ENCODE data around the gene ST6GALNAC4.

The ST6GALNAC4 gene

DNA sequence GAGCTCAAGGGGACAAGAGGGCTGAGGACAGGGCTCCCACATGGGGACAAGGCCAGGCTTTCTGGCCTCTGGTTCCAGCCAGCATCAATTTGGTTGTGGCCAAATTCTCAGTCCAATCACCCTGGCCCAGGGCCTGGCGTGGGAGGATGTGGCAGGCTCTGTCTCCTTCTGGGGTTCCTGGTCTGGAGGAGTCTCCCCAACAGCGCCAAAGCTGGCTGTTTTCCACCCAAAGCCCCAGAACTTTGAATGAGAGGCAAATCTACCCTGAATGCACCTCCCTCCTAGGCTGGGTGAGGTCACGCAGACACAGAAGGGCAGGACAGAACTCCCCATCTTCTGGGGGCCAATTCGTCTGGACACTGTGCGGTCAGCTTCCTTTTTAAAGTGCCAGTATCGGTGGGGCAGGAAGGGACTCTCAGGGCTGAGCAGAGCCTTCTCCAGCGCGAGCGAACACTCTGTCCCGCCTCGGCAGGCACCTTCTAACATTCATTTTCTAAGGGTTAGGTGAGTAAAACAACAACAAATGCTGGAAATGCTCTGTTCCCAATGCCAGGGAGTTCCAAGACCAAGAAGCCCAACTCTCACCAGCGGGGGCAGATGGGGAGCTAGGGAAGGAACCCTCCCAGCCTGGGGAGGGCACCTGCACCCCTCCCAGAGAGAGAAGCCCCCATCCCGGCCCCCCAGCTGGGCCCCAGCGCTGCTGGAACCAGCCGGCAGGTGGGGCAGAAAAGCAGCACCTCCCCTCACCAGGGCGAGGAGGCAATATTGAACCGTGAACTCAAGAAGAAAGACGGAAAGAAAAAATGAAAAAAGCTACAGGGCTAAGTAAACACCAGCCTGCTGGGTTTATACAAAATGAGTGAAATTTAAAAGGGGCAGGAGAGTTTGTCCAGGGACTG lies 24.5 kb upstream of the ST6GALNAC4 start:
- TF ChIP-seq TAF1 (IDR thresholded peaks at IDR 0.05; ENCODE audit: borderline replicate concordance, insufficient read depth, low read length) (no peak), SIN3A (IDR thresholded peaks at IDR 0.05; ENCODE audit: borderline replicate concordance, insufficient read depth, low read length) (no peak)

DNA sequence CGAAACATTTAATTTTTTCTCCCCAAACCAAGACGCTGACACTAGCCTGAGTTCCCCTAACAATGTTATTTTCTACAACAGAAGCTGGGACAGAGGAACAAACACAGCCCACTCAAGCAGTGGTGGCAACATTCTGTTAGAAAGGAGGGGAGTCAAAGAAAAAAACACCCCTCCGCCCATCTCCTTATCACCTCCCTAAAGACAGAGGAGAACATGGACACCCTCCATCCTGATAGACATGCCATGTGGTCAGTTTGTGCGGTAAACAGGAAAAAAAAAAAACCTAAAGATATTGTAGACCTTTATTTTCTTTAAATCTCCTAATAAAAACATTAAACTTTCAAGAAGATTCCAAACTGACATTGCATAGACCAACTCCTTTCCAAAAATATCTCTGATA lies 23.8 kb upstream of the ST6GALNAC4 start:
- no peak for TF ChIP-seq SIN3A (IDR thresholded peaks at IDR 0.05; ENCODE audit: borderline replicate concordance, insufficient read depth, low read length)
- TF ChIP-seq TAF1 (IDR thresholded peaks at IDR 0.05; ENCODE audit: borderline replicate concordance, insufficient read depth, low read length), result no peak
- no peak for TF ChIP-seq FOXP2 (optimal IDR thresholded peaks at IDR 0.05; ENCODE audit: borderline replicate concordance, extremely low read depth, extremely low read length, insufficient read depth)
- TF ChIP-seq, protein P1, sequence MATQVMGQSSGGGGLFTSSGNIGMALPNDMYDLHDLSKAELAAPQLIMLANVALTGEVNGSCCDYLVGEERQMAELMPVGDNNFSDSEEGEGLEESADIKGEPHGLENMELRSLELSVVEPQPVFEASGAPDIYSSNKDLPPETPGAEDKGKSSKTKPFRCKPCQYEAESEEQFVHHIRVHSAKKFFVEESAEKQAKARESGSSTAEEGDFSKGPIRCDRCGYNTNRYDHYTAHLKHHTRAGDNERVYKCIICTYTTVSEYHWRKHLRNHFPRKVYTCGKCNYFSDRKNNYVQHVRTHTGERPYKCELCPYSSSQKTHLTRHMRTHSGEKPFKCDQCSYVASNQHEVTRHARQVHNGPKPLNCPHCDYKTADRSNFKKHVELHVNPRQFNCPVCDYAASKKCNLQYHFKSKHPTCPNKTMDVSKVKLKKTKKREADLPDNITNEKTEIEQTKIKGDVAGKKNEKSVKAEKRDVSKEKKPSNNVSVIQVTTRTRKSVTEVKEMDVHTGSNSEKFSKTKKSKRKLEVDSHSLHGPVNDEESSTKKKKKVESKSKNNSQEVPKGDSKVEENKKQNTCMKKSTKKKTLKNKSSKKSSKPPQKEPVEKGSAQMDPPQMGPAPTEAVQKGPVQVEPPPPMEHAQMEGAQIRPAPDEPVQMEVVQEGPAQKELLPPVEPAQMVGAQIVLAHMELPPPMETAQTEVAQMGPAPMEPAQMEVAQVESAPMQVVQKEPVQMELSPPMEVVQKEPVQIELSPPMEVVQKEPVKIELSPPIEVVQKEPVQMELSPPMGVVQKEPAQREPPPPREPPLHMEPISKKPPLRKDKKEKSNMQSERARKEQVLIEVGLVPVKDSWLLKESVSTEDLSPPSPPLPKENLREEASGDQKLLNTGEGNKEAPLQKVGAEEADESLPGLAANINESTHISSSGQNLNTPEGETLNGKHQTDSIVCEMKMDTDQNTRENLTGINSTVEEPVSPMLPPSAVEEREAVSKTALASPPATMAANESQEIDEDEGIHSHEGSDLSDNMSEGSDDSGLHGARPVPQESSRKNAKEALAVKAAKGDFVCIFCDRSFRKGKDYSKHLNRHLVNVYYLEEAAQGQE (IDR thresholded peaks at IDR 0.05; ENCODE audit: insufficient read depth in 1 of 2, low read depth in 2 of 2, low read length in 2 of 2), result no peak
- no peak for TF ChIP-seq POLR2AphosphoS5 (IDR thresholded peaks at IDR 0.05; ENCODE audit: low read depth, low read length)

DNA sequence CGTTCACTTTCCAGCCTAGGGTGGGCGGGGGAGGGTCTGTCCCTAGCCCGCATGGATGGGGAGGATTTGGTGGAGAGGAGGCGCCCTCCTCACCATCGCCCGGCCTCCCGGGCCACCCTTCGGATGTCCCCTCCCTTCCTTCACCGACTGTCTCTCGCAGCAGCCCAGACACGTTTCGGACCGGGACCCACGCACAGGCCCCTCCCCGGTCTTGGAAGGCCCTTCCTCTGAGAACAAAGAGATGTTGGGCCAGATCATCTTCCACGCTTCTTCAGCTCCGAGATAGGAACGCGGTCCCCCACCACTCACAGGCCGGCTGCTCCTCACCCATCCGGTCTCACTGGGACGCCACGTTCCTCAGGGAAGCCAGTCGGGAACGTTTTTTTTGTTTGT lies 21.5 kb upstream of the ST6GALNAC4 start:
- TF ChIP-seq POLR2AphosphoS5 (IDR thresholded peaks at IDR 0.05; ENCODE audit: low read depth, low read length) (no peak), SIN3A (IDR thresholded peaks at IDR 0.05; ENCODE audit: borderline replicate concordance, insufficient read depth, low read length) (no peak), TAF1 (IDR thresholded peaks at IDR 0.05; ENCODE audit: borderline replicate concordance, insufficient read depth, low read length) (no peak), FOXP2 (optimal IDR thresholded peaks at IDR 0.05; ENCODE audit: borderline replicate concordance, extremely low read depth, extremely low read length, insufficient read depth) (no peak)
- TF ChIP-seq, protein P1 (IDR thresholded peaks at IDR 0.05; ENCODE audit: insufficient read depth in 1 of 2, low read depth in 2 of 2, low read length in 2 of 2), result no peak

DNA sequence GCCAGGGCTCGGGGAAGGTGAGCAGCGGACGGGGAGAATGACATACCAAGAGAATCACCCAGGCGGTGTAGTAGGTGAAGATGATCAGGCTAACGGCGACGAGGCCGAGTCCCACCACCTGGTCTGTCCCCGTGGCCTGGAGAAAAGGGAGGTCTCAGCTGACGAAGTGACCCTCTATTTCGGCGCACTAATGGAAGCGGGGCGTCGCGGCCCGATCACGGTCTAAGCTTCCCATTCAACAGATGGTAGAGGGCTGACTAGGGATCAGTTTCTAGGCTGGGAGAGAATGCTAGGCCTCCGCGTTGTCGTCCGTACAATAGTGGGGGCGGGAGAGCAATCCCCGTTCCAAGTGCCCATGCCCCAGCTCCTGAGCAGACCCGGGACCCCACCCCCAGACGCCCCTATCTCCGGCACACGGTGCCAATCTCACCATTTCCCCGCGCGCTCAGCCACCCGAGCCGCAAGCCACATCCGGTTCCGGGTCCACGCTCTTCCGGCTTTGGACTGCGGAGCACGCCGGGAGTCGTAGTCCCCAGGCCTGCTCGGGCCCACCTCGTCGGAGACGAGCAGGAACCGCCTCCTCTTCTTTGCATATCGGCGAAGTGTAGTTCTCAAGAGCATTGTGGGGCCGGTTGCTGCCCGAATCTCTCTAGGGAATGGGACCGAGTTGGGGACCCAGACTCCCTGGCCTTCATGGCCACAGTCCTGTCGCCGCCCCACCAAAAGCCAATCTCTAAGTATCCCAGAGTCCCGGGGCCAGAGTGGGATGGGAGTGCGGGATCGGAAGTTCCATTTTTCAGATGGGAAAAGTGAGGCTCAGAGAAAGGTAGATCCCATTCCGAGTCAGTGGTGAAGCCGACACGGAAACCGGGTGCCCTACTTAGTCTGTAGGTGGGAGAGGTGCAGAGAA lies 20.8 kb upstream of the ST6GALNAC4 start, which contains the start of gene DPM2:
Gene DPM2, minus strand, starts transcription at position 467 of the 910 bp plus-strand sequence. Its CDS starts 34 bp downstream, at position 433.
- no peak for TF ChIP-seq FOXP2 (optimal IDR thresholded peaks at IDR 0.05; ENCODE audit: borderline replicate concordance, extremely low read depth, extremely low read length, insufficient read depth)
- peak; percentile 78; the same call in 1 of the 2 replicates for TF ChIP-seq TAF1 (IDR thresholded peaks at IDR 0.05; ENCODE audit: borderline replicate concordance, insufficient read depth, low read length)
- TF ChIP-seq SIN3A (IDR thresholded peaks at IDR 0.05; ENCODE audit: borderline replicate concordance, insufficient read depth, low read length), result peak; percentile 69; the same call in 1 of the 2 replicates
- peak; percentile 85 for TF ChIP-seq POLR2AphosphoS5 (IDR thresholded peaks at IDR 0.05; ENCODE audit: low read depth, low read length)
- TF ChIP-seq, protein P1 (IDR thresholded peaks at IDR 0.05; ENCODE audit: insufficient read depth in 1 of 2, low read depth in 2 of 2, low read length in 2 of 2), result no peak

DNA sequence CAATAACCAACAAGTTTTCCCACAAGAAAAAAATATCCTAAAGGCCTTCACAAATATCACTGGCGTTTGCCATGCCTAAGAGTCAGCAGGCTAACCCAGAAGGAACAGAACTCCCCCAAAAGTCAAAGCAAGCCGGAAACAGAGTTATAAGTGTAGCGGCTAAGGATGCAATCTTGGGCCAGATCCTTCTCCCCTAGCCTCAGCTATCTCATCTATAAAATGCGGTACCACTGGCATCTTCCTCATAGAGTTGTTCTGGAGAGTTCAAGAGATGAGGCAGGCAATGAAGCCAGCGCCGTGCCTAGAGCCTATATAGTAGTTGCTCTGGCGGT lies 20.2 kb upstream of the ST6GALNAC4 start:
- no peak for TF ChIP-seq SIN3A (IDR thresholded peaks at IDR 0.05; ENCODE audit: borderline replicate concordance, insufficient read depth, low read length)
- TF ChIP-seq FOXP2 (optimal IDR thresholded peaks at IDR 0.05; ENCODE audit: borderline replicate concordance, extremely low read depth, extremely low read length, insufficient read depth), result no peak
- no peak for TF ChIP-seq TAF1 (IDR thresholded peaks at IDR 0.05; ENCODE audit: borderline replicate concordance, insufficient read depth, low read length)
- no peak for TF ChIP-seq POLR2AphosphoS5 (IDR thresholded peaks at IDR 0.05; ENCODE audit: low read depth, low read length)

Measured in PFSK-1 (cell line).